HG03139 (cell line): Measurements from ENCODE around the gene KBTBD13.

Experiments
- ATAC-seq: cut with Tn5 transposase; IDR thresholded peaks from one replicate; pipeline ENCODE4 v1.9.1; 2021; ENCODE audit not compliant: unreplicated experiment

KBTBD13 gene

DNA sequence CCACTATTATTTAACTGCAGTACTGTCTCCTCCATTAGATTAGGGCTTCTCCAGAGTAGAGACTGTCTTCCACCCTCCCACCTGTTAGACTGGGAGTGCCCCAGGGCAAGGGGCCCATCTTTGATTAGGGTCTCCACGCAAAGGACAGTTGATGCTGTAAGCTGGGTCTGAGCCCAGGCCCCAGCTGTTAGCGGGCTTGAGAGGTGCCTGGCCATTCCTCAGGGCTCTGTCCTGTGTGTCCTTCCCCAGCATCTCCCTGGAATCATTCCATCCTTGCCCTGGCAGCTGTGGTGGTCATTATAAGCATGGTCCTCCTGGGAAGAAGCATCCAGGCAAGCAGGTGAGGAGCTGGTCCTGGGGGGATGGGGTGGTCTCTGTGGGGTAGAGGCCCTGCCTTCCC lies 25.3 kb upstream of the KBTBD13 start:
- ATAC-seq, result no peak

DNA sequence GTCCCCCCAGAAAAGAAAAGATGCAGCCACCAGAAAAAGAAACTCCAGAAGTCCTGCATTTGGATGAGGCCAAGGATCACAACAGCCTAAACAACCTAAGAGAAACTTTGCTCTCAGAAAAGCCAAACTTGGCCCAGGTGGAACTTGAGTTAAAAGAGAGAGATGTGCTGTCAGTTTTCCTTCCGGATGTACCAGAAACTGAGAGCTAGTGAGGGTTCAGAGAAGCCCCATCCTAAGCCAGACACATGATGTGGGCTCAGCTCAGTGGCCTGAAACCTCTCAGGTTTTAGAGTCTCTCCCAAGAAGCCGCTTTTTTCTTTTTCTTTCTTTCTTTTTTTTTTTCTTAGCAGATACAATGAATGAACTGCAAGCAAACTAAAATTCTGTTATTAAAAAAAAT lies 23.6 kb upstream of the KBTBD13 start:
- no peak for ATAC-seq

- ATAC-seq, result no peak
Observed at GRCh38 chr15:65054333-65055200, 22.0 kb upstream of the KBTBD13 start.

DNA sequence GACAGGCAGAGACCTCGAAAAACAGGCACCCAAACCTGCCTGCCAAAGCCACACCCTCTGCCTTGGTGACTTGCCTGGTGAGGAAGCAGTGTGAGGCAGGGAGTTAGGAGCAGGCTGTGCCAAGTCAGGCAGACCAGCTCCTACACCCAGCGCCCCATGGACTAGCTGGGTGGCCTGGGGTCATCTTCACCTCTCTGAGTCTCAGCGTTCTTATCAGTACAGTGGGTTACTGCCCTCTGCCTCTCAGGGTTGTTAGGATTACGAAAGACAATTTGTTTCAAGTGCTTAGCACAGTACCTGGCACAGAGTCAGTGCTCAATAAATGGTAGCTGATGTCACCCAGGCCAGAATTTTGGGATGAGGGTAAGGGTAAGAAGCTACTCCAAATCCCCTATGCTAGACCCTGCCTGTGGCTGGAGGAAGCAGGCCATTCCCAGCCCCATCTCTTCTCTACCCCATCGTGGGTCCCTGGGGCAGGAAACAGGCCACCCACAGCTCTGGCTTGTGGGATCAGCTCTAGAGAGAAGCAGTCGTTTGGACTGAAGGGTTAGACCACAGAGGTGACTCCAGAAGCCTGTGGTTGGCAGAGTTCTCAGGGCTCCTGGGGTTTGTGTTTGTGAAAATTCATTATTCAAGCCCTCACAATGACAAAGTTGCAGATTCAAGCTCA lies 21.2 kb upstream of the KBTBD13 start:
- no peak for ATAC-seq

DNA sequence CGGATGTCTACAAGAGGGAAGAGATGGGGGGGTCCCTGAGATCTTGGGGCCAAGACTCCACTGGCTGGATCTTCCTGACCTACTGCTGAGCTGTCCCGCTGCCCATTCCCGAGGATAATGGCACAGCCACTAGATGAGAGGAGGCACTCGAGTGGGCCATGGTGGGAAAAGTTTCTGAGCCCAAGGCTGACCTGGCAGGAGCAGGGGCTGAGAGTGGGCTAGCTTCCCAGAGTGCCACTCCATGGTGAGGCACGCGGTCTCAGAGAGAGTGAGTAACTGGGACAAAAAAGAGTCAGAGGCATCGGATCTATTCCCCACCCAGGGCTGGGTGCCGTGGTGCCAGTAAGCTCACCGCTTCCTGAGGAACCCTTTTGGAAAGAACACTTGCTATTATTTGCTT lies 20.4 kb upstream of the KBTBD13 start:
- ATAC-seq, result no peak

DNA sequence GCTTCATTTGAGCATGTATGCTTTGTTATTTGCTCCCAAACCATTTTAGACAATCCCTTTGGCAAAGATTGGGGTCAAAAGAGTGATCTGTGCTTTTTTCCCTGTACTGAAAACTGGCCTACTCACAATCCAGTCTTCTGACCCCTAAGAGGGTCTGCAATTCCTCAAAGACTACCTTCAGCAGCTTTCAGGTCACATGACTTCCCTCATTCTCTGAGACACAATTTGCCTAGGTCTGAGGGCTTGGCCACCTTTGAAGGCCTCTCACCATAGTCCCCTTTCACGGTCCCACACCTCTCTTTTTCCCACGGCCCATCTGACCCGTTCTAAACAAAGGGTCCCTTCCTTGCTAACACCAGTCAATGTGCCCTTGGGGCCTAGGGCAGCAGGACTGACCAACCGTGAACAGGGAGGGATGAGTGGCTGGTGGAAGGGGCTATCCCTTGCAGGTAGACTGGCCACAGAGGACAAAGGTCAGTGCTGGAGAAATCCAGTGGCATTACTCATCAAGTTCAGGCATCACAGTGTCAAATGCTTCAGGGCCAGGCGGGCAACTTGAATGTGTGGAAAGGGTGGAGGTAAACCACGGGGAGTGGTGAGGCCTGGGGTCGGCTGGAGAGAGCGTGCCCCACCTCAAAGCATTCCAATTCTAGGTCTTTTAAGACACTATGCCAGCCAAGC lies 19.5 kb upstream of the KBTBD13 start:
- ATAC-seq, result no peak

- ATAC-seq, result no peak
Observed at GRCh38 chr15:65057549-65057940, 19.0 kb upstream of the KBTBD13 start.

DNA sequence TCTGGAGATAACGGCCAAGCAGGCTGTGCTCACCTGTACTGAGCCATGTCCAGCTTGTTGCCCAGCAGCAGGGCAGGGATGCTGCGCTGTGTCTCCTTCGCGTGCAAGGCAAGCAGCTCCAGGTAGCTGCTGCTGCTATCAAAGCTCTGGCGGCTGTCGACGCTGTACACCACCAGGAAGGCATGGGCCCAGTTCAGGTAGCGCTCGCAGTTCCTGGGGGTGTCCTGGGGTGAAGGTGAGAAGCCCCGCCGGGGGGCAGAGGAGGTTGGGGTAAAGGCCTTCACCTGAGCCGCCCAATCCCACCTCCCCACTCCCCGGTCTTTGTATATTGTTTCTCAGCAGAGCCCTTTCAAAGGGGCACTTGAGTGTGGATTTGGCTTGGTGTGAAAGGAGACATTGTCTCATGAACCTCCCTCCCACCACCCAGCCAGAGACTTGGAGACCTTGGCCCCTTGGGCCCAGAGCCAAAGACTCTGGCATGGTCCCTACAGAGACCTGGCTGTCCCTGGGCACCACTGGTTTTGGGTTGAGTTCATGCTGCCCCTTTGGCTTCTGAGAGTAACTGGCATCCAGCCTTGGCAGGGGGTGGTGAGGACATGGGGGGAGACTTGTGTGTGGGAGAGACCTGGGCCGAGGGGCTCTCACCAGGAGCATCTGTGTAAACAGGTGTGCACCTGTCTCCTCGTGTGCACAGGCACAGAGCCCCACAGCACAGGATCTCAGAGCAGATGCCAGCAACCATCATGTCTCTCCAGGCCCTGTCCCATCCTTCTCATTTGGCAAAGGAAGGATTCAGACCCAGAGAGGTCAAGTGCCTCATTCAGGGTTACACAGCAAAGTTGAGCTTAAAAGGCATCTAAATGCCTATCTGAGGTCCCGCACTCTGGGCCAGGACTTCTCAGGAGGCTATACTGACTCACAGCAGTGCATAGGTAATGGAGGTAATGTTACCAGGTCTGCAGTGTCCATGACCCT lies 17.9 kb upstream of the KBTBD13 start:
- no peak for ATAC-seq

DNA sequence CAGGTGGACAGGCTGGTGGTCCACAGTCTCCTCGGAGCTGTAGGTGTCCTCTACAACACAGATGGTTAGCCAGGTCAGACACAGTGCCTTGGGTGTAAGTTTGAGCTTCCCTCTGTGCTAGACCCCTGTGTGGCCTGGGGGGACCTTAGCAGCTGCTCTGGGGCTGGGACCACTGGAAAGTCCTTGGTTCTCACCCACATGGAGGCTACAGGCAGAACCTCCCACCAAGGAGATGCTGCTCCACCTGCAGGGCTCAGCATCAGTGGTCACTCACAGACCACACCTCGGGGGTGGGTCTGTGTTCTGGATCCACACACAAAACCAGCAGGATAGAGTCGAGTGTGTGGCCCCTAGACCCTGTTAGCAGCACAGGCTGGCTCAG lies 17.2 kb upstream of the KBTBD13 start:
- ATAC-seq, result no peak

GRCh38 chr15:65059931-65060596 lies 16.5 kb upstream of the KBTBD13 start:
- ATAC-seq, result no peak

GRCh38 chr15:65060641-65061397 lies 15.7 kb upstream of the KBTBD13 start:
- no peak for ATAC-seq

GRCh38 chr15:65062061-65062460 lies 14.5 kb upstream of the KBTBD13 start:
- no peak for ATAC-seq

- no peak for ATAC-seq
Observed at GRCh38 chr15:65062726-65063125, 13.8 kb upstream of the KBTBD13 start.

DNA sequence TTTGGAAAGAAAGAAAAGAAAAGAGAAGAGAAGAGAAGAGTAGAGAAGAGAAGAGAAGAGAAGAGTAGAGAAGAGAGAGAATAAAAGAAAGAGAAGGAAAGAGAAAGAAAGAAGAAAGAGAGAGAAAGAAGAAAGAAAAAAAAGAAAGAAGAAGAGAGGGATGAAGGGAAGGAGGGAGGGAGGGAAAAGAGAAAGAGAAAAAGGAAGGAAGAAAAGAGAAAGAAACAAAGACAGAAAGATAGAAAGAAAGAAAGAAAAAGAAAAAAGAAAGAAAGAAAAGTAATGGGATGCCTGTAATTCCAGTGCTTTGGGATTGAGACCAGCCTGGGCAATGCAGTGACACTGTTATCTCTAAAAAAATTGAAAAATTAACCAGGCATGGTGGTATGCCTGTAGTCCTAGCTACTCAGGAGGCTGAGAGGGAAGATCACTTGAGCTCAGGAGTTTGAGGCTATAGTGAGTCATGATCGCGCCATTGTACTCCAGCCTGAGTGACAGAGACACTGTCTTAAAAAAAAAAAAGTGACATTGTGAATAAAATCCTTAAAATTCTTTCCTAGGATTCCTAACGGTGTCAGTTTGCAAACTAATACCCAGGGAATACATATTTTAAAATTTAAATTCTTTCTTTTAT lies 10.4 kb upstream of the KBTBD13 start:
- ATAC-seq, result no peak

GRCh38 chr15:65066635-65067316 lies 9.8 kb upstream of the KBTBD13 start:
- no peak for ATAC-seq

- ATAC-seq, result no peak
Observed at GRCh38 chr15:65067317-65067644, 9.3 kb upstream of the KBTBD13 start.

- ATAC-seq, result no peak
Observed at GRCh38 chr15:65067645-65068402, 8.7 kb upstream of the KBTBD13 start, which contains the start of gene RASL12. RASL12 (minus strand) TSS chr15:65067991; CDS start chr15:65067835, 156 bp downstream.

DNA sequence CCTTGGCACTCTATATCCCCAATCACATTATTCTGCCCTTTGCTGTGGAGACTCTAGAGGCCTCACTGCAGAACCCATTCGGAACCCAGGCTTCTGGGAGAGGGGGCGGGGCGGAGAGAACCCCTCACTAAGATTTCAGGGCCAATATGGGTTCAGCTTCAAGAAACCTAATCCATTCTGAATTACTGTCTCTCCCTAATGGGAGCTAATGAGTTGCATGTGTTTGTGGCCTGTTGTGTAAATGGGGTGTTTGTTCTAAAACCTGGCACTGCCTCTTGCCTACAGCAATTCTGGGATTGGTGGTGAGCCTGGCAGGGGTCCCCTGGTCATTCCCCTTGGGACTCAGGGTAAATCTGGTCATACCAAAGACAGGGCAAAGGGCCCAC lies 8.2 kb upstream of the KBTBD13 start:
- ATAC-seq, result no peak
